Tibial artery (tissue), 4 donors: ENCODE measurements around the gene TFAP2A.

Experiments
- DNase-seq, 2 donors: peaks; one replicate each; pipeline ENCODE4 v3.0.0-alpha.2; 2019
- H3K27ac ChIP-seq, 2 donors: fragments of 200-600 bp; sonication (generic) in 1 of 2; 1 replicate in 1 of 2; 2 replicates in 1 of 2; pipeline ENCODE4 v1.5.1; 2018 to 2019; ENCODE audit warnings: mild to moderate bottlenecking in 1 of 2
- H3K27me3 ChIP-seq, 2 donors: fragments of 200-600 bp; sonication (generic) in 1 of 2; one replicate each; pipeline versions ENCODE4 v1.5.1 to v1.6.0; 2016 to 2019
- H3K36me3 ChIP-seq, 3 donors: fragments of 200-600 bp; sonication (generic) in 2 of 3; one replicate each; pipeline ENCODE4 v1.5.1; 2016 to 2019; ENCODE audit warnings: mild to moderate bottlenecking in 2 of 3
- H3K4me1 ChIP-seq, 4 donors: fragments of 200-600 bp; sonication (generic) in 2 of 4; 1 replicate in 3 of 4; 2 replicates in 1 of 4; pipeline ENCODE4 v1.5.1; 2016 to 2019
- H3K4me3 ChIP-seq, 2 donors: fragments of 200-600 bp; sonication (generic) in 1 of 2; 1 replicate in 1 of 2; 2 replicates in 1 of 2; pipeline ENCODE4 v1.5.1; 2018 to 2019; ENCODE audit warnings: mild to moderate bottlenecking in 2 of 2
- H3K9me3 ChIP-seq, 3 donors: fragments of 200-600 bp; sonication (generic) in 1 of 3; one replicate each; pipeline ENCODE4 v1.5.1; 2016 to 2019
- CTCF ChIP-seq, 2 experiments: fragments of 200-600 bp in 1 of 2; fragments of 450-650 bp in 1 of 2; IDR thresholded peaks; one replicate each; pipeline ENCODE4 v1.5.1; 2017 to 2019; ENCODE audit warnings: antibody characterized with exemption in 2 of 2, mild to moderate bottlenecking in 1 of 2, moderate library complexity in 1 of 2
- intact Hi-C: fragments of 100-400 bp; cut with DNase I; formaldehyde crosslinking; loops from one replicate; pipeline ENCODE4 v1.15.0; 2023; ENCODE audit warnings: low total_unique reads

The TFAP2A gene

GRCh38 chr6:10381133-10381829 lies 33.6 kb downstream of the TFAP2A start:
- Histone ChIP-seq H3K27me3 (peaks cover 3 to 68% of the 10 kb centered on the region in 2 donors), H3K9me3 (no peaks in the 10 kb centered on the region), H3K4me3 (no peak overlapping the region), H3K36me3 (no peaks in the 10 kb centered on the region), H3K4me1 (peaks cover 0 to 34% (median 10%) of the 10 kb centered on the region in 4 donors), H3K27ac (no peak overlapping the region)
- intact Hi-C loops, result no loop called here
- TF ChIP-seq CTCF (IDR thresholded peaks at IDR 0.05), result no peak
- DNase-seq, result no peak

DNA sequence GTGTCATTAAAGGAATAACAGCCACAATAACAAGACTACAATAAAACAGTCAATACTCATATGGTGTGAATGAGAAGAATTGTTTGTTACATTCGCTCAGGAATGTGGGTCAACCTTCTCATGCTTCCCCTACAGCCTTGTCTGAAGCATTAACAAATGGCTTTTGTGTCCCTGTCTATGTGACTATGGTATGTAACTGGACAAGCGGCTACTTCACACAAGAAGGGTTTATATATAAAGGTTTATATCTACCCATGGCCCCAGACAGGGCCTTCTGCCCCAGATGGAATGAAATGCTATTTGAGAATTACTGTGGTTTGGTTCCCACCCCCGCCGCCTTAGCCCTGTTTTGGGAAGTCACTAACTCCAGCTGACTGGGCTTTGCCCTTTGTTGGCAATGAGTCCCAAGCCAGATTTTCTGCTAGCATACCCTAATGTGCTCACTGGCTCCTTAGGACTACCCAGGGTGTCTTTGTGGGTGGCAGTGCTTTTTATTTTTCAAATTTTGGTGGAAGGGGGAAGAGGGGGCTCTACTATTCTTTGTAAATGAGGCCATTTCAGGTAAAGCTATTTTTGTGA lies 39.4 kb downstream of the TFAP2A start:
- H3K4me3 ChIP-seq, result no peak overlapping the region
- H3K36me3 ChIP-seq, result no peaks in the 10 kb centered on the region
- intact Hi-C loops, result no loop called here
- DNase-seq, result no peak
- H3K9me3 ChIP-seq, result no peaks in the 10 kb centered on the region
- H3K4me1 ChIP-seq, result no peaks in the 10 kb centered on the region
- H3K27ac ChIP-seq, result no peak overlapping the region
- peaks cover 0 to 10% of the 10 kb centered on the region in 2 donors for H3K27me3 ChIP-seq
- TF ChIP-seq CTCF (IDR thresholded peaks at IDR 0.05), result no peak

GRCh38 chr6:10373642-10374359 lies 41.1 kb downstream of the TFAP2A start:
- Histone ChIP-seq H3K9me3 (no peaks in the 10 kb centered on the region), H3K27me3 (peaks cover 0 to 4% of the 10 kb centered on the region in 2 donors), H3K36me3 (no peaks in the 10 kb centered on the region), H3K27ac (no peak overlapping the region), H3K4me1 (no peaks in the 10 kb centered on the region), H3K4me3 (no peak overlapping the region)
- TF ChIP-seq CTCF (IDR thresholded peaks at IDR 0.05), result no peak
- DNase-seq, result no peak
- intact Hi-C loops, result no loop called here

GRCh38 chr6:10369896-10370295 lies 45.0 kb downstream of the TFAP2A start:
- intact Hi-C loops, result no loop called here
- no peak for TF ChIP-seq CTCF (IDR thresholded peaks at IDR 0.05)
- no peaks in the 10 kb centered on the region for H3K9me3 ChIP-seq
- H3K4me1 ChIP-seq, result no peaks in the 10 kb centered on the region
- DNase-seq, result no peak
- no peaks in the 10 kb centered on the region for H3K36me3 ChIP-seq
- H3K4me3 ChIP-seq, result no peak overlapping the region
- no peak overlapping the region for H3K27ac ChIP-seq
- no peaks in the 10 kb centered on the region for H3K27me3 ChIP-seq

- Histone ChIP-seq H3K9me3 (no peaks in the 10 kb centered on the region), H3K4me3 (no peak overlapping the region), H3K4me1 (no peaks in the 10 kb centered on the region), H3K27me3 (peaks cover 0 to 1% of the 10 kb centered on the region in 2 donors), H3K36me3 (no peaks in the 10 kb centered on the region), H3K27ac (no peak overlapping the region)
- TF ChIP-seq CTCF (IDR thresholded peaks at IDR 0.05), result no peak
- intact Hi-C loops, result no loop called here
- DNase-seq, result no peak
Observed at GRCh38 chr6:10368861-10369260, 46.0 kb downstream of the TFAP2A start.
